Osteocyte (in vitro differentiated cells): ENCODE data around the gene F11. TPM values are rescaled to one million over a fixed set of nuclear protein-coding genes. Genes with fewer than 3 reads are reported as not detected.

Experiments used
- DNase-seq: peaks from one replicate; pipeline ENCODE4 v3.0.0; 2021; ENCODE audit warnings: mixed read lengths; ENCODE audit not compliant: unreplicated experiment; ENCODE audit errors: extremely low spot score
- H3K27ac Mint-ChIP-seq: one replicate; pipeline ENCODE4 v1.8.0; 2021; ENCODE audit warnings: mild to moderate bottlenecking, mixed read lengths; ENCODE audit not compliant: unreplicated experiment
- H3K27me3 Mint-ChIP-seq: one replicate; pipeline ENCODE4 v1.8.0; 2021; ENCODE audit warnings: mixed read lengths; ENCODE audit not compliant: unreplicated experiment
- H3K36me3 Mint-ChIP-seq: one replicate; pipeline ENCODE4 v1.8.0; 2021; ENCODE audit warnings: mixed read lengths; ENCODE audit not compliant: unreplicated experiment
- H3K4me1 Mint-ChIP-seq: one replicate; pipeline ENCODE4 v1.8.0; 2021; ENCODE audit warnings: mixed read lengths; ENCODE audit not compliant: unreplicated experiment
- H3K4me3 Mint-ChIP-seq: one replicate; pipeline ENCODE4 v1.8.0; 2021; ENCODE audit warnings: mild to moderate bottlenecking, moderate library complexity, mixed read lengths; ENCODE audit not compliant: unreplicated experiment
- H3K9me3 Mint-ChIP-seq: one replicate; pipeline ENCODE4 v1.8.0; 2021; ENCODE audit warnings: mixed read lengths; ENCODE audit not compliant: unreplicated experiment
- total RNA-seq: library from RNA; stranded (reverse); gene quantifications from 2 replicates; pipeline ENCODE4 v1.2.1, GENCODE V29; 2021
- TF ChIP-seq, protein P1 (sequence below): fragments of 200-600 bp; sonication (generic); IDR thresholded peaks from 2 replicates; pipeline ENCODE4 v1.5.0; 2021; ENCODE audit warnings: antibody characterized with exemption, mild to moderate bottlenecking, moderate library complexity

Gene F11
- total RNA-seq, 1 donor from 2014 or later, result not detected

DNA sequence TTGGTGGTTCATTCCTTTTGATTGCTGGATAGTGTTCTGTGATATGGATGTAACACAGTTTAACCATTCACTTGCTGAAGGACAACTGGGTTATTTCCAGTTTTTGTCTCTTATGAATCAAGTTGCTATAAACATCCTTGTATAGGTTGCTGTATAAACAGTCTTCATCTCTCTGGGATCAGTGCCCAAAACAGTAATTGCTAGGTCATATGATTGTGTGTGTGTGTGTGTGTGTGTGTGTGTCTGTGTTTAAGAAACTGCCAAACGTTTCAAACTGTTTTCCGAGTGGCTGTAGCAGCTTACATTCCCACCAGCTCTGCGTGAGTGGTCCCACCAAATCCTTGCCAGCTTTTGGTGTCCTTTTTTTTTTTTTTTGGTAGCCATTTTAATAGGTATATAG is 60.4 kb downstream of the F11 start:
- no peaks in the 10 kb centered on the region for H3K36me3 Mint-ChIP-seq
- TF ChIP-seq, protein P1, sequence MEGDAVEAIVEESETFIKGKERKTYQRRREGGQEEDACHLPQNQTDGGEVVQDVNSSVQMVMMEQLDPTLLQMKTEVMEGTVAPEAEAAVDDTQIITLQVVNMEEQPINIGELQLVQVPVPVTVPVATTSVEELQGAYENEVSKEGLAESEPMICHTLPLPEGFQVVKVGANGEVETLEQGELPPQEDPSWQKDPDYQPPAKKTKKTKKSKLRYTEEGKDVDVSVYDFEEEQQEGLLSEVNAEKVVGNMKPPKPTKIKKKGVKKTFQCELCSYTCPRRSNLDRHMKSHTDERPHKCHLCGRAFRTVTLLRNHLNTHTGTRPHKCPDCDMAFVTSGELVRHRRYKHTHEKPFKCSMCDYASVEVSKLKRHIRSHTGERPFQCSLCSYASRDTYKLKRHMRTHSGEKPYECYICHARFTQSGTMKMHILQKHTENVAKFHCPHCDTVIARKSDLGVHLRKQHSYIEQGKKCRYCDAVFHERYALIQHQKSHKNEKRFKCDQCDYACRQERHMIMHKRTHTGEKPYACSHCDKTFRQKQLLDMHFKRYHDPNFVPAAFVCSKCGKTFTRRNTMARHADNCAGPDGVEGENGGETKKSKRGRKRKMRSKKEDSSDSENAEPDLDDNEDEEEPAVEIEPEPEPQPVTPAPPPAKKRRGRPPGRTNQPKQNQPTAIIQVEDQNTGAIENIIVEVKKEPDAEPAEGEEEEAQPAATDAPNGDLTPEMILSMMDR, result no peak
- peaks cover 5% of the 10 kb centered on the region for H3K9me3 Mint-ChIP-seq
- no peak for DNase-seq
- H3K4me3 Mint-ChIP-seq, result no peak overlapping the region
- H3K27ac Mint-ChIP-seq, result no peak overlapping the region
- peaks cover 14% of the 10 kb centered on the region for H3K27me3 Mint-ChIP-seq
- H3K4me1 Mint-ChIP-seq, result no peaks in the 10 kb centered on the region

DNA sequence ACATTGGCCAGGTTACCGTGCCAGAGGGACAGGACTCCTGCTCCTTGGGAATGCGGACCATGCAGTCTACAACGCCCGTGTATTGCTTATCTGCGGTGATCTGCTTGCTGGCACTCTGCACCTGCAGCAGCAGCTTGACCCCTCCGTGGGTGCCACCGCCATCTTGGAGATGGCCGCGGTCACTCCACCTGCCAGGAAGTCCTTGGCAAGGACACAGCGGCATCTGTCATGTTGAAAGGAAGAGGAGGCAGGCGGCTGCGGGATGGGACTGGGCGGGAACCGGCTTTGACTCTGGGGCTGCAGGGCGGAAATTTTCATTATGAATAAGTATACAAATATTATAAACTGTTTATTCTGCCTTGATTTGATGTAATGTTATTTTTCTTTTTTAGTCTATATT is 63.4 kb downstream of the F11 start:
- Mint-ChIP-seq H3K27ac (no peak overlapping the region), H3K4me3 (no peak overlapping the region), H3K36me3 (no peaks in the 10 kb centered on the region), H3K9me3 (peaks cover 22% of the 10 kb centered on the region), H3K4me1 (no peaks in the 10 kb centered on the region), H3K27me3 (peaks cover 12% of the 10 kb centered on the region)
- no peak for DNase-seq
- TF ChIP-seq, protein P1, result no peak

DNA sequence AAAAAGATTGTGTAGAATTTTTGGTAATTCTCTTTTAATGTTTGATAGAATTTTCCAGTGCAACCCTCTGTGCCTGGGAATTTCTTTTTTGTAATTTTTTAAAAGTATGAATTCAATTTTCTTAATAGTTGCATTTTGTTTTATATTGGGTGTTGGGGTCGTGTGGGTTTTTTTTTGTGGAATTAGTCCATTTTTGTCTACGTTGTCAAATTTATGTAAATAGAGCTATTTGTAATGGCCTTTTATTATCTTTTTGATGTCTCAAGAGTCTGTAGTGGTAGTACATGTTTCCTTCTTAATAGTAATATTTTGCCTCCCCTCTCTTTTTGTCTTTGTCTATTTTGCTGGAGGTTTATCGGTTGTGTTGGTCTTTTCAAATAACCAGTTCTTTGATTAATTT is 64.4 kb downstream of the F11 start:
- TF ChIP-seq, protein P1, result no peak
- Mint-ChIP-seq H3K27ac (no peak overlapping the region), H3K4me3 (no peak overlapping the region), H3K4me1 (no peaks in the 10 kb centered on the region), H3K36me3 (no peaks in the 10 kb centered on the region), H3K27me3 (peaks cover 10% of the 10 kb centered on the region), H3K9me3 (peaks cover 22% of the 10 kb centered on the region)
- no peak for DNase-seq

DNA sequence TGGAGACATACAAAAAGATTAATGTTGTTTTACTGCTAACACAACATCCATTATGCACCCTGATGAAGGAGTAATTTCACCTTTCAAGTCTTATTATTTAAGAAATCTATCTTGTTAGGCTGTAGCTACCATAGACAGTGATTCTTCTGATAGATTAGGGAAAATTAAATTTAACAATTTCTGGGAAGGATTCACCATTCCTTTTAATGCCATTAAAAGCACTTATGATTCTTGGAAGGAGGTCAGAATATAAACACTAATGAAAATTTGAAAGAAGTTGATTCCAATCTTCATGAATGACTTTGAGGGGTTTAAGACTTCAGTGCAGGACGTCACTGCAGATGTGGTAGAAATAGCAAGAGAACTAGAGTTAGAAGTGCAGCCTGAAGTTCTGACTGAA is 69.8 kb downstream of the F11 start:
- H3K4me1 Mint-ChIP-seq, result no peaks in the 10 kb centered on the region
- H3K36me3 Mint-ChIP-seq, result no peaks in the 10 kb centered on the region
- H3K27me3 Mint-ChIP-seq, result peaks cover 9% of the 10 kb centered on the region
- H3K9me3 Mint-ChIP-seq, result peaks cover 22% of the 10 kb centered on the region
- H3K27ac Mint-ChIP-seq, result no peak overlapping the region
- DNase-seq, result no peak
- H3K4me3 Mint-ChIP-seq, result no peak overlapping the region
- TF ChIP-seq, protein P1, result no peak

Other genes starting within 250 kb of the F11 start
- gene TLR3, start 197.0 kb upstream of the F11 start, total RNA-seq, result 7.5 and 8.2 TPM in 2 replicates
- 2.0 and 2.3 TPM in 2 replicates for gene FAM149A, start 161.5 kb upstream of the F11 start, total RNA-seq
- gene CYP4V2, start 74.6 kb upstream of the F11 start, total RNA-seq, result 14.1 and 14.4 TPM in 2 replicates
- 0.43 TPM in 1 of 2 replicates, not detected in the other for gene KLKB1, start 38.7 kb upstream of the F11 start, total RNA-seq